ENCODE data around the gene GATM. TPM values are rescaled to one million over a fixed set of nuclear protein-coding genes. Genes with fewer than 3 reads are reported as not detected.

GATM gene
- total RNA-seq, 4 donors from 2014 or later, result 11.1 to 20.7 (median 16.7) TPM

- Histone ChIP-seq H3K9me3 (no peaks in the 10 kb centered on the region), H3K36me3 (no peaks in the 10 kb centered on the region), H3K27ac (no peak overlapping the region), H3K4me3 (no peak overlapping the region), H3K27me3 (no peaks in the 10 kb centered on the region), H3K4me1 (peaks cover 0 to 13% (median 0%) of the 10 kb centered on the region in 3 donors)
- no peak for DNase-seq
- WGBS, 2 donors, result 63 to 80% methylated on average over 2 to 3 of the region's 3 CpGs
- TF ChIP-seq POLR2A (IDR thresholded peaks at IDR 0.05) (no peak), CTCF (IDR thresholded peaks at IDR 0.05) (no peak)
- intact Hi-C loops (cut with DNase I), result no loop called here
These were observed 44.8 kb downstream of the GATM start for GRCh38 chr15:45333550-45333949.

GRCh38 chr15:45332694-45333093 lies 45.6 kb downstream of the GATM start:
- TF ChIP-seq POLR2A (IDR thresholded peaks at IDR 0.05) (no peak), CTCF (IDR thresholded peaks at IDR 0.05) (no peak)
- 83 to 86% methylated on average over 12 of the region's 12 CpGs for WGBS, 2 donors
- no peak overlapping the region for H3K4me3 ChIP-seq
- no peak overlapping the region for H3K27ac ChIP-seq
- no peaks in the 10 kb centered on the region for H3K9me3 ChIP-seq
- H3K36me3 ChIP-seq, result no peaks in the 10 kb centered on the region
- peaks cover 0 to 13% (median 0%) of the 10 kb centered on the region in 3 donors for H3K4me1 ChIP-seq
- DNase-seq, result no peak
- no peaks in the 10 kb centered on the region for H3K27me3 ChIP-seq
- intact Hi-C loops (cut with DNase I), result no loop called here

- intact Hi-C loops (cut with DNase I), result no loop called here
- no peak for TF ChIP-seq POLR2A (IDR thresholded peaks at IDR 0.05)
- TF ChIP-seq CTCF (IDR thresholded peaks at IDR 0.05), result no peak
- H3K4me1 ChIP-seq, result peaks cover 0 to 13% (median 0%) of the 10 kb centered on the region in 3 donors
- H3K36me3 ChIP-seq, result no peaks in the 10 kb centered on the region
- H3K4me3 ChIP-seq, result no peak overlapping the region
- no peaks in the 10 kb centered on the region for H3K27me3 ChIP-seq
- H3K27ac ChIP-seq, result peak overlapping the region in 3 of 4 donors; percentile 2 to 37 (median 9)
- no peaks in the 10 kb centered on the region for H3K9me3 ChIP-seq
- 49 to 61% methylated on average over 4 of the region's 4 CpGs for WGBS, 2 donors
- DNase-seq, result no peak
These were observed 46.4 kb downstream of the GATM start for GRCh38 chr15:45331972-45332371.

GRCh38 chr15:45328663-45329062 lies 49.7 kb downstream of the GATM start:
- TF ChIP-seq POLR2A (IDR thresholded peaks at IDR 0.05) (no peak), CTCF (IDR thresholded peaks at IDR 0.05) (no peak)
- intact Hi-C loops (cut with DNase I), result no loop called here
- no peak for DNase-seq
- H3K4me1 ChIP-seq, result peaks cover 0 to 4% (median 0%) of the 10 kb centered on the region in 3 donors
- H3K27ac ChIP-seq, result no peak overlapping the region
- peaks cover 0 to 8% (median 0%) of the 10 kb centered on the region in 4 donors for H3K27me3 ChIP-seq
- no peaks in the 10 kb centered on the region for H3K36me3 ChIP-seq
- 60 to 90% methylated on average over 2 of the region's 2 CpGs for WGBS, 2 donors
- H3K4me3 ChIP-seq, result no peak overlapping the region
- H3K9me3 ChIP-seq, result no peaks in the 10 kb centered on the region

- Histone ChIP-seq H3K27me3 (peaks cover 0 to 8% (median 0%) of the 10 kb centered on the region in 4 donors), H3K9me3 (no peaks in the 10 kb centered on the region), H3K4me3 (no peak overlapping the region), H3K4me1 (no peaks in the 10 kb centered on the region), H3K27ac (no peak overlapping the region), H3K36me3 (no peaks in the 10 kb centered on the region)
- WGBS, 2 donors, result 54 to 62% methylated on average over 6 to 7 of the region's 7 CpGs
- TF ChIP-seq CTCF (IDR thresholded peaks at IDR 0.05) (no peak), POLR2A (IDR thresholded peaks at IDR 0.05) (no peak)
- DNase-seq, result no peak
- intact Hi-C loops (cut with DNase I), result no loop called here
These were observed 51.6 kb downstream of the GATM start for GRCh38 chr15:45326741-45327140.

All from esophagus squamous epithelium (tissue), 5 donors.